Activated gamma-delta T cell treated with anti-CD3 and anti-CD28 coated beads, Interleukin-2, amount 50 U/mL, for 16 hours (primary cell): ENCODE data around the gene TTC7B.

Experiments
- DNase-seq: peaks from one replicate; pipeline ENCODE4 v3.0.0-alpha.2; 2020; ENCODE audit warnings: low read depth

TTC7B gene

GRCh38 chr14:90575781-90576180, 240.4 kb downstream of the TTC7B start:
- no peak for DNase-seq

- no peak for DNase-seq
Observed at GRCh38 chr14:90575336-90575735, 240.9 kb downstream of the TTC7B start.

GRCh38 chr14:90574188-90575131, 241.8 kb downstream of the TTC7B start:
- no peak for DNase-seq

- DNase-seq: no peak
Observed at GRCh38 chr14:90573385-90574105, 242.7 kb downstream of the TTC7B start.

- no peak for DNase-seq
Observed at GRCh38 chr14:90572441-90573150, 243.6 kb downstream of the TTC7B start.

- no peak for DNase-seq
Observed at GRCh38 chr14:90571149-90571947, 244.9 kb downstream of the TTC7B start.

- DNase-seq: no peak
Observed at GRCh38 chr14:90570461-90570860, 245.8 kb downstream of the TTC7B start.

GRCh38 chr14:90569606-90570387, 246.4 kb downstream of the TTC7B start:
- no peak for DNase-seq

- DNase-seq: no peak
Observed at GRCh38 chr14:90569201-90569600, 247.0 kb downstream of the TTC7B start.

- no peak for DNase-seq
Observed at GRCh38 chr14:90568405-90568804, 247.8 kb downstream of the TTC7B start.

- no peak for DNase-seq
Observed at GRCh38 chr14:90567991-90568390, 248.2 kb downstream of the TTC7B start.

- DNase-seq: no peak
Observed at GRCh38 chr14:90567191-90567590, 249.0 kb downstream of the TTC7B start.

- no peak for DNase-seq
Observed at GRCh38 chr14:90566481-90566880, 249.7 kb downstream of the TTC7B start.

- no peak for DNase-seq
Observed at GRCh38 chr14:90564496-90564895, 251.7 kb downstream of the TTC7B start.

GRCh38 chr14:90562652-90563051, 253.6 kb downstream of the TTC7B start:
- DNase-seq: no peak

GRCh38 chr14:90561920-90562319, 254.3 kb downstream of the TTC7B start:
- DNase-seq: no peak

- DNase-seq: no peak
Observed at GRCh38 chr14:90560991-90561390, 255.2 kb downstream of the TTC7B start.

GRCh38 chr14:90560558-90560957, 255.7 kb downstream of the TTC7B start:
- no peak for DNase-seq

- DNase-seq: no peak
Observed at GRCh38 chr14:90559811-90560492, 256.3 kb downstream of the TTC7B start.

GRCh38 chr14:90558983-90559590, 257.1 kb downstream of the TTC7B start:
- no peak for DNase-seq
